ENCODE data around the gene DPP10. TPM values are rescaled to one million over a fixed set of nuclear protein-coding genes. Genes with fewer than 3 reads are reported as not detected.

Gene DPP10
- total RNA-seq, 2 experiments from 2014 or later = not detected

- Mint-ChIP-seq H3K27me3 (no peaks in the 10 kb centered on the region), H3K9me3 (no peaks in the 10 kb centered on the region), H3K4me3 (no peak overlapping the region), H3K36me3 (ENCODE audit: low read depth) (no peaks in the 10 kb centered on the region), H3K4me1 (ENCODE audit: low read depth) (no peaks in the 10 kb centered on the region), H3K27ac (no peak overlapping the region)
- DNase-seq (no peak), ATAC-seq (no peak)
- CTCF ChIA-PET = no interaction called here
- intact Hi-C loops (cut with micrococcal nuclease) = no loop called here
- POLR2A ChIA-PET = no interaction called here
- no peak for TF ChIP-seq CTCF (IDR thresholded peaks at IDR 0.05)
These were observed 271.9 kb downstream of the DPP10 start for GRCh38 chr2:114714313-114714712.

DNA sequence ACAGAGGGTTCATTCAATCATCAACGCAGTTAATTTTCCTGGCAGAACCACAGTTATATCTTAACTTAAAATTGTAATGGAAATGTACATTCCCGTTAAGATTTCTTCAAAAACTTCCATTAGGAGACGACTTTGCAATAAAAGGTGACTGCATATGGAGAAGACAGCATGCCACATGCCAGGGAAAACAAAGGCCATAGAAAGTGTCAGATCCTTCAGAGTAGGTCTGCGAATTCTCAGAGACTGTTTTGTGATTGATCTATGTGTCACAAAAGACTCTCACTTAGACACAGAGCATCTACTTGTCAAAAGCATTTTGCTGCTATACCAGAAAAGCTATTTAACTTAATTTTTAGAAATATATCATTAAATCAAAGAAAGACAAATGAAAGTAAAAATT lies 274.6 kb downstream of the DPP10 start:
- H3K4me1 Mint-ChIP-seq (ENCODE audit: low read depth) = no peaks in the 10 kb centered on the region
- H3K4me3 Mint-ChIP-seq = no peak overlapping the region
- no peaks in the 10 kb centered on the region for H3K36me3 Mint-ChIP-seq (ENCODE audit: low read depth)
- H3K27ac Mint-ChIP-seq = no peak overlapping the region
- H3K27me3 Mint-ChIP-seq = no peaks in the 10 kb centered on the region
- no peak for TF ChIP-seq CTCF (IDR thresholded peaks at IDR 0.05)
- ATAC-seq (no peak), DNase-seq (no peak)
- POLR2A ChIA-PET = no interaction called here
- intact Hi-C loops (cut with micrococcal nuclease) = no loop called here
- CTCF ChIA-PET = interaction anchor here (0.7 kb wide), 1 partner anchor 8 kb away, joined by 3 read pairs; no protein-coding TSS in a partner anchor
- H3K9me3 Mint-ChIP-seq = no peaks in the 10 kb centered on the region

- no peak for ATAC-seq
These were observed 282.0 kb downstream of the DPP10 start for GRCh38 chr2:114724454-114724853.

GRCh38 chr2:114727012-114727411 lies 284.6 kb downstream of the DPP10 start:
- no peak for ATAC-seq
- Mint-ChIP-seq H3K4me1 (ENCODE audit: low read depth) (no peaks in the 10 kb centered on the region), H3K27me3 (no peaks in the 10 kb centered on the region), H3K4me3 (no peak overlapping the region), H3K36me3 (ENCODE audit: low read depth) (no peaks in the 10 kb centered on the region), H3K9me3 (peaks cover 2% of the 10 kb centered on the region), H3K27ac (no peak overlapping the region)
- no peak for DNase-seq
- no peak for TF ChIP-seq CTCF (IDR thresholded peaks at IDR 0.05)
- intact Hi-C loops (cut with micrococcal nuclease) = no loop called here
- ChIA-PET POLR2A (interaction anchor here (0.9 kb wide), 1 partner anchor 17 kb away, joined by 3 read pairs; no protein-coding TSS in a partner anchor), CTCF (no interaction called here)

More at GRCh38 chr2:114724454-114724853, 282.0 kb downstream of the DPP10 start:
- intact Hi-C loops (cut with micrococcal nuclease) = no loop called here
- CTCF ChIA-PET = no interaction called here
- POLR2A ChIA-PET = no interaction called here
- no peak for TF ChIP-seq CTCF (IDR thresholded peaks at IDR 0.05)
- no peak overlapping the region for H3K27ac Mint-ChIP-seq
- no peak overlapping the region for H3K4me3 Mint-ChIP-seq
- H3K27me3 Mint-ChIP-seq = no peaks in the 10 kb centered on the region
- no peaks in the 10 kb centered on the region for H3K36me3 Mint-ChIP-seq (ENCODE audit: low read depth)
- no peaks in the 10 kb centered on the region for H3K4me1 Mint-ChIP-seq (ENCODE audit: low read depth)
- no peak for DNase-seq
- no peaks in the 10 kb centered on the region for H3K9me3 Mint-ChIP-seq

GRCh38 chr2:114728372-114728771 lies 285.9 kb downstream of the DPP10 start:
- intact Hi-C loops (cut with micrococcal nuclease) = no loop called here
- Mint-ChIP-seq H3K4me1 (ENCODE audit: low read depth) (no peaks in the 10 kb centered on the region), H3K9me3 (peaks cover 2% of the 10 kb centered on the region), H3K27ac (no peak overlapping the region), H3K36me3 (ENCODE audit: low read depth) (no peaks in the 10 kb centered on the region), H3K4me3 (no peak overlapping the region), H3K27me3 (no peaks in the 10 kb centered on the region)
- POLR2A ChIA-PET = no interaction called here
- TF ChIP-seq CTCF (IDR thresholded peaks at IDR 0.05) = no peak
- no peak for DNase-seq
- CTCF ChIA-PET = no interaction called here
- no peak for ATAC-seq

Measured in activated CD8-positive, alpha-beta T cell treated with anti-CD3 and anti-CD28 coated beads for 36 hours (primary cell).